ENCODE measurements around the gene SPIRE1.

DNA sequence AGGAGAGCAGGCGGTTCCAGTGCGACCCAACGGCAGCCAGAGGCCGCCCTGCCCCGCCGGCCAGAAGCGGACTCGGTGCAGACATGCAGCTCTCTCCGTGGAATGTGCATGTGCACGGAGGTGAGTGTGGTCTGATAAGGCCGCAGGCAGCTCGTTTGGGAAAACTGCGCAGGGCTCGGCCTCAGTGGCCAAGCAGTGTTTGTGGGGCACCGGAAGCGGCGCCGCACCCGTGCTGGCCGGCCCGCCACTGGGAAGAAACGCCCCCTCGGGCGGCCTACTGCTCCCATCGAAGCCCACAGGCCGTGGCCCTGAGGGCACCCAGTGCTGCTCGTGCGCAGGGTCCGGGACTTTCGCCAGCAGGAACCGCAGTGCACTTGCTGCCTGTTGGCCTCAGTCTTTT, 225.0 kb downstream of the SPIRE1 start:
- TF ChIP-seq, protein P1, sequence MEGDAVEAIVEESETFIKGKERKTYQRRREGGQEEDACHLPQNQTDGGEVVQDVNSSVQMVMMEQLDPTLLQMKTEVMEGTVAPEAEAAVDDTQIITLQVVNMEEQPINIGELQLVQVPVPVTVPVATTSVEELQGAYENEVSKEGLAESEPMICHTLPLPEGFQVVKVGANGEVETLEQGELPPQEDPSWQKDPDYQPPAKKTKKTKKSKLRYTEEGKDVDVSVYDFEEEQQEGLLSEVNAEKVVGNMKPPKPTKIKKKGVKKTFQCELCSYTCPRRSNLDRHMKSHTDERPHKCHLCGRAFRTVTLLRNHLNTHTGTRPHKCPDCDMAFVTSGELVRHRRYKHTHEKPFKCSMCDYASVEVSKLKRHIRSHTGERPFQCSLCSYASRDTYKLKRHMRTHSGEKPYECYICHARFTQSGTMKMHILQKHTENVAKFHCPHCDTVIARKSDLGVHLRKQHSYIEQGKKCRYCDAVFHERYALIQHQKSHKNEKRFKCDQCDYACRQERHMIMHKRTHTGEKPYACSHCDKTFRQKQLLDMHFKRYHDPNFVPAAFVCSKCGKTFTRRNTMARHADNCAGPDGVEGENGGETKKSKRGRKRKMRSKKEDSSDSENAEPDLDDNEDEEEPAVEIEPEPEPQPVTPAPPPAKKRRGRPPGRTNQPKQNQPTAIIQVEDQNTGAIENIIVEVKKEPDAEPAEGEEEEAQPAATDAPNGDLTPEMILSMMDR (IDR thresholded peaks at IDR 0.05; ENCODE audit: poor library complexity, severe bottlenecking), result no peak
- TF ChIP-seq MXI1 (conservative IDR thresholded peaks at IDR 0.05; ENCODE audit: poor library complexity, severe bottlenecking), result no peak
- TF ChIP-seq EP300 (conservative IDR thresholded peaks at IDR 0.05; ENCODE audit: poor library complexity, severe bottlenecking), result no peak
- TF ChIP-seq POLR2AphosphoS5 (IDR thresholded peaks at IDR 0.05), result no peak
- no peak for TF ChIP-seq SMC3 (conservative IDR thresholded peaks at IDR 0.05; ENCODE audit: poor library complexity)

All from neural cell (in vitro differentiated cells).